HFFc6 (cell line): ENCODE results near the gene TM6SF1. TPM values are rescaled to one million over a fixed set of nuclear protein-coding genes. Genes with fewer than 3 reads are reported as not detected.

Experiments used
- DNase-seq: peaks from one replicate; pipeline ENCODE4 v3.0.0-alpha.2; 2018
- H3K27ac Mint-ChIP-seq: 2 replicates; pipeline ENCODE4 v1.8.0; 2020; ENCODE audit warnings: mild to moderate bottlenecking, mixed read lengths
- H3K27me3 Mint-ChIP-seq: 2 replicates; pipeline ENCODE4 v1.8.0; 2021; ENCODE audit warnings: mild to moderate bottlenecking, moderate library complexity, mixed read lengths; ENCODE audit not compliant: insufficient read depth
- H3K36me3 Mint-ChIP-seq: 2 replicates; pipeline ENCODE4 v1.8.0; 2021; ENCODE audit warnings: low read depth, mixed read lengths
- H3K4me1 Mint-ChIP-seq: 2 replicates; pipeline ENCODE4 v1.8.0; 2020; ENCODE audit warnings: low read depth, mixed read lengths
- H3K4me3 Mint-ChIP-seq: 2 replicates; pipeline ENCODE4 v1.8.0; 2020; ENCODE audit warnings: mild to moderate bottlenecking, moderate library complexity, mixed read lengths
- H3K9me3 Mint-ChIP-seq: 2 replicates; pipeline ENCODE4 v1.8.0; 2020; ENCODE audit warnings: mild to moderate bottlenecking, mixed read lengths
- total RNA-seq, 6 experiments: library from RNA; stranded (reverse); fragmentation: NEBNext Ultra II Directional; extraction: Animal tissue kit (Norgen Biotek cat#: 25700); gene quantifications; 2 replicates in 1 of 6; 3 replicates in 5 of 6; pipeline ENCODE4 v1.2.3, GENCODE V29; 2021
- TF ChIP-seq, protein P1 (sequence below): fragments of 200-600 bp; sonication (generic); IDR thresholded peaks from 2 replicates; pipeline ENCODE4 v1.5.0; 2021; ENCODE audit warnings: antibody characterized with exemption, mild to moderate bottlenecking

TM6SF1 gene
- total RNA-seq, 6 experiments from 2014 or later, result 0.25 to 0.46 (median 0.42) TPM; not detected in 2

DNA sequence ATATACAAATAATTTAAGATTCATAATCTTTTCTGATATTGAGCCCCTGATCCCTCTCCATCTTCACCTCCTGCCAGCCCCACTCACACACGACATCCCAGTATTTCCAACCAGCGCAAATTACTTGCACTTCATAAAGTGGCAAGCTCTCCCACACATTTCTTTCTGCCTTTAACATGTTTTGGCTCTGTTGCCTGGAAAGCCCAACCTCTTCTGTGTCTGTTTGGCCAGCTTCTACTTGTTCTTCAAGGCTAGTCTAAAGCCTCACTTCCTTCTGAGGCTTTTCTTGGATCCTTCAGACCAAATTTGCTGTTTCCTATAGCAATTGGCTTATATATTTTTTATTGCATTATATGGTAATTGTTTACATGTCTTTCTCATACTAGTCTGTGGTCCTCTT lies 5.1 kb upstream of the TM6SF1 start:
- H3K36me3 Mint-ChIP-seq, result no peaks in the 10 kb centered on the region
- DNase-seq, result no peak
- peaks cover 23% of the 10 kb centered on the region for H3K27me3 Mint-ChIP-seq
- no peak overlapping the region for H3K27ac Mint-ChIP-seq
- H3K4me1 Mint-ChIP-seq, result peaks cover 5% of the 10 kb centered on the region
- TF ChIP-seq, protein P1, sequence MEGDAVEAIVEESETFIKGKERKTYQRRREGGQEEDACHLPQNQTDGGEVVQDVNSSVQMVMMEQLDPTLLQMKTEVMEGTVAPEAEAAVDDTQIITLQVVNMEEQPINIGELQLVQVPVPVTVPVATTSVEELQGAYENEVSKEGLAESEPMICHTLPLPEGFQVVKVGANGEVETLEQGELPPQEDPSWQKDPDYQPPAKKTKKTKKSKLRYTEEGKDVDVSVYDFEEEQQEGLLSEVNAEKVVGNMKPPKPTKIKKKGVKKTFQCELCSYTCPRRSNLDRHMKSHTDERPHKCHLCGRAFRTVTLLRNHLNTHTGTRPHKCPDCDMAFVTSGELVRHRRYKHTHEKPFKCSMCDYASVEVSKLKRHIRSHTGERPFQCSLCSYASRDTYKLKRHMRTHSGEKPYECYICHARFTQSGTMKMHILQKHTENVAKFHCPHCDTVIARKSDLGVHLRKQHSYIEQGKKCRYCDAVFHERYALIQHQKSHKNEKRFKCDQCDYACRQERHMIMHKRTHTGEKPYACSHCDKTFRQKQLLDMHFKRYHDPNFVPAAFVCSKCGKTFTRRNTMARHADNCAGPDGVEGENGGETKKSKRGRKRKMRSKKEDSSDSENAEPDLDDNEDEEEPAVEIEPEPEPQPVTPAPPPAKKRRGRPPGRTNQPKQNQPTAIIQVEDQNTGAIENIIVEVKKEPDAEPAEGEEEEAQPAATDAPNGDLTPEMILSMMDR, result no peak
- peaks cover 9% of the 10 kb centered on the region for H3K9me3 Mint-ChIP-seq
- no peak overlapping the region for H3K4me3 Mint-ChIP-seq

DNA sequence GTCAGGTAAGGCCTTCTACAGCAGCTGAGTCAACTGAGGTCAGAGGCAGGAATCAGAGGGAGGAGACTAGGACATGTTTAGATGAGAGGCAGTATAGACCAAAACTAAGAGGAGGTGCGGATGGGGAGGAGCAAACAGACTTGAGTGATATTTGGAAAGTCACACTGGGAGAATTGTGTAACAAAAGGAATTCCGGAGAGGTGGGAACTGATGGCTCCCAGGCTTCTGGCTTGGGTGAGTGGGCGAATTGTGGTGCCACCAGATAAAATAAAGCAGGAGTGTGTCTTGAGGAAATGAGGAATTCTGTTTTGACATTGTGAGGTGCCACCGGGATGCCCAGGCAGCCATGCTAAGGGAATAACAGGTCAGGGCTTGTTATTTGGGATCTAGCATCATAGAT lies 3.3 kb upstream of the TM6SF1 start:
- Mint-ChIP-seq H3K27ac (no peak overlapping the region), H3K4me3 (no peak overlapping the region), H3K9me3 (no peaks in the 10 kb centered on the region), H3K4me1 (peaks cover 11% of the 10 kb centered on the region), H3K27me3 (peaks cover 34% of the 10 kb centered on the region), H3K36me3 (no peaks in the 10 kb centered on the region)
- TF ChIP-seq, protein P1, result no peak
- DNase-seq, result no peak

DNA sequence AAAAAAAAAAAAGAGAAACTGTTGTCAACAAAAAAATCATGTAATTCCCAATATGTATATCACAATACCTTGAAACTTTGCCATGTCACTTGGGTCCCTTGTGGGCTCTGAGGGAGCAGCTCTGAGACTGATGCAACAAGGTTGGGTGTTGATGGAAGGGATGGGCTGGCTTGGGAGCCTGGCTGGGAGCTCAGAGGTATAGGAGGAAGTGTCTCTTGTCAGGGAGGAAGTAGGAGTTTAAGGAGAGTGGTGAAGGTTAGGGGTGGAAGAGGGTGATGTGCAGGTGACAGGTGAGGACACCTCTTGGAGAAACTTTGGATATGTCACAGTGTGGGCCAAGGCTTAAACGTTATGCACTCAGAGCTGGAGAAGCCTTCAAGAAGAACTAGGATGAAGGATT lies 2.0 kb upstream of the TM6SF1 start:
- Mint-ChIP-seq H3K4me3 (no peak overlapping the region), H3K4me1 (peaks cover 11% of the 10 kb centered on the region), H3K36me3 (no peaks in the 10 kb centered on the region), H3K27ac (no peak overlapping the region), H3K27me3 (peaks cover 40% of the 10 kb centered on the region), H3K9me3 (no peaks in the 10 kb centered on the region)
- no peak for DNase-seq
- TF ChIP-seq, protein P1, result no peak

DNA sequence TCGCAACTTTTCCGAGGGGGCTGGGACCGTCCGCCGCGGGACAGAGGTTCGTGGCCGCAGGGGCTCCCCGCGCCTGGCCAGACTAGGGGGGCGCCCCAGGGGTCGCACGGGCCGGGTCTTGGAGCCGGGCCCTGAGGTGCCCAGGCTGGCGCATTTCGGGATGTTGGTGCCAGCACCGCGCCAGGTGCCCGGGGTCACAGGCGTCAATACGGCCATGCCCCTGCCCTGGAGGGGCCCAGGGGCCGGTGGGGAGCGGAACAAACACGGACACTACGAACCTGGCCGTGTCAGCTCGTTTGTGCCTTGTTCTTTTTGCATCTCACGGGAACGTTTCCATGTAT lies 366 bp downstream of the TM6SF1 start:
- peaks cover 36% of the 10 kb centered on the region for H3K27me3 Mint-ChIP-seq
- TF ChIP-seq, protein P1, result no peak
- no peak for DNase-seq
- peaks cover 3% of the 10 kb centered on the region; the same call in 1 of the 2 replicates for H3K9me3 Mint-ChIP-seq
- peaks cover 6% of the 10 kb centered on the region; the same call in 1 of the 2 replicates for H3K36me3 Mint-ChIP-seq
- peaks cover 27% of the 10 kb centered on the region for H3K4me1 Mint-ChIP-seq
- H3K27ac Mint-ChIP-seq, result no peak overlapping the region
- peak overlapping the region; percentile 52; the same call in 1 of the 2 replicates for H3K4me3 Mint-ChIP-seq

DNA sequence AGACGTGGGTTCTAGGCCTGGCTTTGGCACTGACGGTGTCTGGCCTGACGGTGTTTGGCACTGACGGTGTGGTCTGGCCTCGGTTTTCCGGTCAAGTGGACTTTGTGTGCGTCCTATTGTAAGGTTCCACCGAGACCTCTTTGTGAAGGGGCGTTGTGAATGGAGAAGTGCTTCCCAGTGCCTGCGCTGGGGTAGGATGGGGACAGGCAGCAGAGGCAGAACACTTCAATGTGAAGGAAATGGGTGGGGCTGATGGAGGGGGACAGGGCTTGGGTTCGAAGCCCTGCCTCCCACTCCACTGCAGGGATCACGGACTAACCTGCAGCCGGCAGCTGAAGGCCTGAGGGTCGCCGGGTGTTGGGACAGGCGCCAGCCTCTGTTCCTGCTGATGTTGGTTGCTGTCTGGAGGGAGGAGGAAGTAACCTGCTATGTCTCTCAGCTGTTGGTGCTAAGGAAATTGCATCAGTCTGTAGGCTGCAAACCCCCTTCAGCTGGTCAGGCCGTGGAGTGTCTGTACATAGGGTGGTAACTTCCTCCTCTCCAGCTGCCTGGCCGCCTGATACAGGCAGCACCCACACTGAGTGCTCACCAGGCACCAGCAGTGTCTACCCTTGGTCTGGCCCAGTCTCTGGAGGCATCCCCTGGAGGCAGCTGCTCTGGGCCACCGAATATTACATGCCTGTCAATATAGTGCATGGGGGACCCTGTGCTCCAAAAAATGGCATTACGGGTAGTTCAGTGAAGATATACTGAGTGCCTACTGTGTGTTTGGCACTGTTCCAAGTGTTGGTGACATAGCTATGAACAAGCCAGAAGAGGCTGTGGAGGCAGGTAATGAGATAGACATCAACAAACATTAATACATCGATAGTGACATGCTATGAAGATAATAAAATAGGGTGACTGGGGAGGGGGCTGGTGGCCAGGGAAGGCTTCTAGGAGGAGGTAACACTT lies 1.1 kb downstream of the TM6SF1 start:
- Mint-ChIP-seq H3K4me1 (peaks cover 34% of the 10 kb centered on the region), H3K36me3 (peaks cover 6% of the 10 kb centered on the region; the same call in 1 of the 2 replicates), H3K4me3 (peak overlapping the region; percentile 52; the same call in 1 of the 2 replicates), H3K27me3 (peaks cover 36% of the 10 kb centered on the region), H3K9me3 (peaks cover 3% of the 10 kb centered on the region; the same call in 1 of the 2 replicates), H3K27ac (no peak overlapping the region)
- DNase-seq, result no peak
- TF ChIP-seq, protein P1, result no peak
